Nephron (organoid): Measurements from ENCODE around the gene AGR2.
A peak's percentile ranks its signal among the peaks of the same experiment; 100 is the strongest.

Experiments
- H3K27ac Mint-ChIP-seq, 3 experiments: 2 replicates each; pipeline ENCODE4 v1.8.0; 2020; ENCODE audit warnings: mixed read lengths in 3 of 3, mild to moderate bottlenecking in 2 of 3, moderate library complexity in 1 of 3
- H3K27me3 Mint-ChIP-seq: 2 replicates; pipeline ENCODE4 v1.8.0; 2021; ENCODE audit warnings: low read depth, mild to moderate bottlenecking, moderate library complexity, mixed read lengths
- H3K36me3 Mint-ChIP-seq: 2 replicates; pipeline ENCODE4 v1.8.0; 2020; ENCODE audit warnings: low read depth, mixed read lengths
- H3K4me1 Mint-ChIP-seq: 2 replicates; pipeline ENCODE4 v1.8.0; 2020; ENCODE audit warnings: mixed read lengths
- H3K4me3 Mint-ChIP-seq, 3 experiments: 2 replicates each; pipeline ENCODE4 v1.8.0; 2020; ENCODE audit warnings: mild to moderate bottlenecking in 3 of 3, mixed read lengths in 3 of 3, moderate library complexity in 2 of 3
- H3K9me3 Mint-ChIP-seq: 2 replicates; pipeline ENCODE4 v1.8.0; 2020; ENCODE audit warnings: mixed read lengths
- CTCF ChIP-seq, 3 experiments: fragments of 200-600 bp; sonication (generic); IDR thresholded peaks; one replicate each; pipeline ENCODE4 v1.5.0; 2021; ENCODE audit warnings: antibody characterized with exemption in 3 of 3; ENCODE audit not compliant: unreplicated experiment in 3 of 3

AGR2 gene

DNA sequence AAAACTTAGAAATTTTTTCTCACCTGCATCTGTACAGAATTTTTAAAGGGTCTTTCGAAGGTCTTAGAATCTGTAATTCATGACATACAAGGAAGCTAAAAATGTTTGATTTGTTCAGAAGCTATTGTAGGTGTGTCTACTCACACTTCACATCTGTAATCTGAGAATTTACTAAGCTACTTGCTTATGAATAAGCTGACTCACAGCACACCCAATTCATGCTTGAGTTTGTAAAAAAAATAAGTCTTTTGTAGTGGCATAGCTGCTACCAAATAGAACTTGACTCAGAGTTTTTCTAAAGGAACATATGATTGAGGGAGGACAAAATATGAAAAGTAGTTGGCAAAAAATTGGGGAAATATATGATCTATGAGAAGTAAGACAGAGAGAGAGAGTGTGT is 12.7 kb upstream of the AGR2 start:
- no peak overlapping the region for H3K4me3 Mint-ChIP-seq
- H3K4me1 Mint-ChIP-seq, result peaks cover 12% of the 10 kb centered on the region
- no peaks in the 10 kb centered on the region for H3K36me3 Mint-ChIP-seq
- peaks cover 3% of the 10 kb centered on the region for H3K9me3 Mint-ChIP-seq
- H3K27ac Mint-ChIP-seq, result no peak overlapping the region
- H3K27me3 Mint-ChIP-seq, result no peaks in the 10 kb centered on the region
- TF ChIP-seq CTCF (IDR thresholded peaks at IDR 0.05; ENCODE audit: unreplicated experiment in 3 of 3), result no peak

DNA sequence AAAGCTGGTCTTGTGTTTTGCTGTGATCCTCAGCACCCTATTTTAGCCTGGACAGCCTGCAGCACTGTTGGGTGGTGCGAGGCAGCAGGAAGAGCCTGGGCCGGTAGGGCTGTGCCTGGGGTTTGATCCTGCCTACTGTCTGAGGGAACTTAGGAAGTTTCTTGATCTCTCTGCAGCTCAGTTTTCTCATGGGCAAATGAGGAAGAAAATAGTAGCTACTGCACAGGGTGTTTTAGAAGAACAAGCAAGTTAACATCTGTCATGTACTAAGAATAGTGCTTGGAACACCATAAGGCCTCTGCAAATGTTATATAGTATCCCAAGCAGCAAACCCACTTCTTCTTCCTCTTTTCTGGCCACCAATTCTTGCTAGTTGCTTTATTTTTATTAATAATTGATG is 12.0 kb upstream of the AGR2 start:
- TF ChIP-seq CTCF (IDR thresholded peaks at IDR 0.05; ENCODE audit: unreplicated experiment in 3 of 3), result no peak
- H3K27ac Mint-ChIP-seq, result peak overlapping the region in 1 of 3 experiments; percentile 4
- peaks cover 3% of the 10 kb centered on the region for H3K9me3 Mint-ChIP-seq
- H3K27me3 Mint-ChIP-seq, result no peaks in the 10 kb centered on the region
- no peak overlapping the region for H3K4me3 Mint-ChIP-seq
- H3K36me3 Mint-ChIP-seq, result no peaks in the 10 kb centered on the region
- H3K4me1 Mint-ChIP-seq, result peaks cover 12% of the 10 kb centered on the region

GRCh38 chr7:16815001-16815400 is 10.2 kb upstream of the AGR2 start:
- Mint-ChIP-seq H3K4me3 (no peak overlapping the region), H3K27ac (no peak overlapping the region), H3K4me1 (peaks cover 14% of the 10 kb centered on the region), H3K27me3 (no peaks in the 10 kb centered on the region), H3K9me3 (peaks cover 3% of the 10 kb centered on the region), H3K36me3 (no peaks in the 10 kb centered on the region)
- no peak for TF ChIP-seq CTCF (IDR thresholded peaks at IDR 0.05; ENCODE audit: unreplicated experiment in 3 of 3)

GRCh38 chr7:16813232-16813616 is 8.4 kb upstream of the AGR2 start:
- Mint-ChIP-seq H3K9me3 (peaks cover 3% of the 10 kb centered on the region), H3K27me3 (no peaks in the 10 kb centered on the region), H3K36me3 (no peaks in the 10 kb centered on the region), H3K4me1 (peaks cover 16% of the 10 kb centered on the region), H3K4me3 (no peak overlapping the region), H3K27ac (no peak overlapping the region)
- no peak for TF ChIP-seq CTCF (IDR thresholded peaks at IDR 0.05; ENCODE audit: unreplicated experiment in 3 of 3)

GRCh38 chr7:16812542-16813231 is 7.9 kb upstream of the AGR2 start:
- no peaks in the 10 kb centered on the region for H3K36me3 Mint-ChIP-seq
- H3K27ac Mint-ChIP-seq, result no peak overlapping the region
- TF ChIP-seq CTCF (IDR thresholded peaks at IDR 0.05; ENCODE audit: unreplicated experiment in 3 of 3), result no peak
- peaks cover 14% of the 10 kb centered on the region for H3K4me1 Mint-ChIP-seq
- H3K27me3 Mint-ChIP-seq, result no peaks in the 10 kb centered on the region
- H3K4me3 Mint-ChIP-seq, result no peak overlapping the region
- H3K9me3 Mint-ChIP-seq, result no peaks in the 10 kb centered on the region

- Mint-ChIP-seq H3K27me3 (no peaks in the 10 kb centered on the region), H3K4me1 (peaks cover 5% of the 10 kb centered on the region), H3K27ac (no peak overlapping the region), H3K4me3 (no peak overlapping the region), H3K36me3 (no peaks in the 10 kb centered on the region), H3K9me3 (no peaks in the 10 kb centered on the region)
- TF ChIP-seq CTCF (IDR thresholded peaks at IDR 0.05; ENCODE audit: unreplicated experiment in 3 of 3), result no peak
Measured at GRCh38 chr7:16811551-16811950, 6.8 kb upstream of the AGR2 start.
